Measurements from ENCODE around the gene PPP2R5A.

Gene PPP2R5A

DNA sequence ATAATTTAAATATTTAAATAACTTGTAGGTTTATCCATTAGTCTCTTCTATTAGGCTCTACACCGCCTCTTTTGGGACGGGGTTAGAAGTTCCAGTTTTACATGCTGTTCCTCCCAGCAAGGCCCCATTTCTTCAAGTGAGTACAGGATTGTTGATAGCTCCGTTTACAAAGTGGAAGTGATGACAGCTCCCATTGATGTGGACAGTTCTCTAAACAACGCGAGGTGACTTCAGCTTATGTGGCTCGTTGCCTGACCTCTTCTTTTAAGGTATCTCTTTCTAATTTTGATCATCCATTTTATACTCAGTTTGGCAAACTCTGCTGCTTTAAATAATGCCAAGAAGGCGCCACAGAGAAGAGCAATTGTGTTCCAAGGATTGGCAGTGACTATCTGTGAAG lies 79.8 kb downstream of the PPP2R5A start:
- no peaks in the 10 kb centered on the region for H4K20me1 ChIP-seq (ENCODE audit: low read depth, low read length)
- no peak overlapping the region for H3K9ac ChIP-seq (ENCODE audit: low read length)
- no peak for TF ChIP-seq EZH2phosphoT487 (conservative IDR thresholded peaks at IDR 0.05; ENCODE audit: low read length)
- TF ChIP-seq, protein P1, sequence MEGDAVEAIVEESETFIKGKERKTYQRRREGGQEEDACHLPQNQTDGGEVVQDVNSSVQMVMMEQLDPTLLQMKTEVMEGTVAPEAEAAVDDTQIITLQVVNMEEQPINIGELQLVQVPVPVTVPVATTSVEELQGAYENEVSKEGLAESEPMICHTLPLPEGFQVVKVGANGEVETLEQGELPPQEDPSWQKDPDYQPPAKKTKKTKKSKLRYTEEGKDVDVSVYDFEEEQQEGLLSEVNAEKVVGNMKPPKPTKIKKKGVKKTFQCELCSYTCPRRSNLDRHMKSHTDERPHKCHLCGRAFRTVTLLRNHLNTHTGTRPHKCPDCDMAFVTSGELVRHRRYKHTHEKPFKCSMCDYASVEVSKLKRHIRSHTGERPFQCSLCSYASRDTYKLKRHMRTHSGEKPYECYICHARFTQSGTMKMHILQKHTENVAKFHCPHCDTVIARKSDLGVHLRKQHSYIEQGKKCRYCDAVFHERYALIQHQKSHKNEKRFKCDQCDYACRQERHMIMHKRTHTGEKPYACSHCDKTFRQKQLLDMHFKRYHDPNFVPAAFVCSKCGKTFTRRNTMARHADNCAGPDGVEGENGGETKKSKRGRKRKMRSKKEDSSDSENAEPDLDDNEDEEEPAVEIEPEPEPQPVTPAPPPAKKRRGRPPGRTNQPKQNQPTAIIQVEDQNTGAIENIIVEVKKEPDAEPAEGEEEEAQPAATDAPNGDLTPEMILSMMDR (IDR thresholded peaks at IDR 0.05; ENCODE audit: insufficient read depth, low read length, poor library complexity, severe bottlenecking) = no peak
- no peak overlapping the region for H3K4me3 ChIP-seq (ENCODE audit: insufficient read depth, low read length, poor library complexity, severe bottlenecking)
- H2AFZ ChIP-seq (ENCODE audit: low read depth, low read length, severe bottlenecking) = no peak overlapping the region
- H3K79me2 ChIP-seq (ENCODE audit: insufficient read depth, low read length) = no peaks in the 10 kb centered on the region
- no peaks in the 10 kb centered on the region for H3K27me3 ChIP-seq (ENCODE audit: low read length)
- peaks cover 9% of the 10 kb centered on the region; the same call in 1 of the 2 replicates for H3K36me3 ChIP-seq (ENCODE audit: low read length)
- no peak overlapping the region for H3K27ac ChIP-seq (ENCODE audit: low read depth, low read length)
- no peaks in the 10 kb centered on the region; the same call in 1 of the 2 replicates for H3F3A ChIP-seq (ENCODE audit: insufficient read depth)
- no peaks in the 10 kb centered on the region for H3K9me3 ChIP-seq (ENCODE audit: insufficient read depth, low read length)
- H3K4me2 ChIP-seq (ENCODE audit: low read depth, low read length, poor library complexity, severe bottlenecking) = no peak overlapping the region
- H3K9me2 ChIP-seq (replicated peaks; ENCODE audit: insufficient read depth, low read length) = no peaks in the 10 kb centered on the region

DNA sequence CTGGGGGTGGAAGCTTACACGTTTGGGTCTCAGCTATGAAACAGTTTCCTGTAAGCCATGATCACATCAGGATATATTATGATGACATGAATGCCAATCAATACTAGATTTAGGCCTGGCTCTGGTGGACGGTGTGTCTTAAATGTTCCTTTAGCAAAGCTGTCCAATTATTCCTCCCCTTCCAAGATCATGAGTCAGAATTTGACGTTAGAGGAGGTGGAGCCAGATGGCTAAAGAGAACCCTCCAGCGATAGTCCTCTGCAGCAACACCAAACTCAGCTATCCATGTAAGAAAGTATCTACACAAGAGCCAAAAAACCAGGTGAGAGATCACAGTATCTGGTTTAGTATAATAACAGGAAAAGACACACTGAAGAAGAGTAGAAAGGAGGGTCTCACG lies 81.7 kb downstream of the PPP2R5A start:
- Histone ChIP-seq H3K36me3 (ENCODE audit: low read length) (peaks cover 3% of the 10 kb centered on the region; the same call in 1 of the 2 replicates), H3K27me3 (ENCODE audit: low read length) (no peaks in the 10 kb centered on the region), H3F3A (ENCODE audit: insufficient read depth) (no peaks in the 10 kb centered on the region), H3K79me2 (ENCODE audit: insufficient read depth, low read length) (no peaks in the 10 kb centered on the region), H4K20me1 (ENCODE audit: low read depth, low read length) (no peaks in the 10 kb centered on the region), H3K4me2 (ENCODE audit: low read depth, low read length, poor library complexity, severe bottlenecking) (no peak overlapping the region), H2AFZ (ENCODE audit: low read depth, low read length, severe bottlenecking) (no peak overlapping the region), H3K27ac (ENCODE audit: low read depth, low read length) (no peak overlapping the region), H3K9me2 (replicated peaks; ENCODE audit: insufficient read depth, low read length) (no peaks in the 10 kb centered on the region), H3K9me3 (ENCODE audit: insufficient read depth, low read length) (no peaks in the 10 kb centered on the region), H3K4me3 (ENCODE audit: insufficient read depth, low read length, poor library complexity, severe bottlenecking) (no peak overlapping the region), H3K9ac (ENCODE audit: low read length) (no peak overlapping the region)
- TF ChIP-seq, protein P1 (IDR thresholded peaks at IDR 0.05; ENCODE audit: insufficient read depth, low read length, poor library complexity, severe bottlenecking) = no peak
- no peak for TF ChIP-seq EZH2phosphoT487 (conservative IDR thresholded peaks at IDR 0.05; ENCODE audit: low read length)

DNA sequence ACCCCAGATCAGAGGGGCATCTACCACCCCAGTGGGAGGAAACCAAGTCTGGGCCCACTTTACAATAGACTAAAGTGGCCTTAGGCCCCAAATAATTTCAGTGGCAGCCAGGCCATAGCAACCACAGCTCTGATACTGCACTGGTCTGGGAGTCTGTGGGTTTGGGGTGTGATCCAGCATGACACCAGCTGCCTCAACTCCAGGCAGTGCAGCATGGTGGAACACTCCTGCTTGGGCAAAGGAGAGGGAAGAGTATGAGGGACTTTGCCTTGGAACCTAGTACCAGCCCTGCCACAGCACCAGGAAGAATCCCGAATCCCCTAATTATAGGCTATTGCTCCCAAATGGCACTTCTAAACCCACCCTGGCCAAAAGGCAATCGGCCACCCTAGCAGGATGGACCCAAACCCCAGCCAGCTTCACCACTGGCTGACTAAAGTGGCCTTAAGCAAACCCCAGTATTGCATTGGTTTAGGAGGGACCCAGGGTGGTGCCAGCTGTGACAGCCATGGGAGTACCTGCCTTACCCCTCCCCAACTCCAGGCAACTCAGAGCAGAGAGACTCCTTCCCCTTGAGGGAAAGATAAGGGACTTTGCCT lies 82.4 kb downstream of the PPP2R5A start:
- no peak overlapping the region for H3K27ac ChIP-seq (ENCODE audit: low read depth, low read length)
- H3K9me2 ChIP-seq (replicated peaks; ENCODE audit: insufficient read depth, low read length) = no peaks in the 10 kb centered on the region
- no peaks in the 10 kb centered on the region for H3F3A ChIP-seq (ENCODE audit: insufficient read depth)
- no peak overlapping the region for H3K4me2 ChIP-seq (ENCODE audit: low read depth, low read length, poor library complexity, severe bottlenecking)
- TF ChIP-seq, protein P1 (IDR thresholded peaks at IDR 0.05; ENCODE audit: insufficient read depth, low read length, poor library complexity, severe bottlenecking) = no peak
- no peak for TF ChIP-seq EZH2phosphoT487 (conservative IDR thresholded peaks at IDR 0.05; ENCODE audit: low read length)
- no peaks in the 10 kb centered on the region for H3K27me3 ChIP-seq (ENCODE audit: low read length)
- no peaks in the 10 kb centered on the region for H4K20me1 ChIP-seq (ENCODE audit: low read depth, low read length)
- H3K9ac ChIP-seq (ENCODE audit: low read length) = no peak overlapping the region
- H3K36me3 ChIP-seq (ENCODE audit: low read length) = peaks cover 4% of the 10 kb centered on the region; the same call in 1 of the 2 replicates
- no peak overlapping the region for H2AFZ ChIP-seq (ENCODE audit: low read depth, low read length, severe bottlenecking)
- no peak overlapping the region for H3K4me3 ChIP-seq (ENCODE audit: insufficient read depth, low read length, poor library complexity, severe bottlenecking)
- no peaks in the 10 kb centered on the region for H3K79me2 ChIP-seq (ENCODE audit: insufficient read depth, low read length)
- no peaks in the 10 kb centered on the region for H3K9me3 ChIP-seq (ENCODE audit: insufficient read depth, low read length)

Data from SU-DHL-6 (cell line).